Ishikawa (cell line): ENCODE measurements around the gene HIC1.

ENCODE experiments used
- CEBPB ChIP-seq: IDR thresholded peaks from 2 replicates; pipeline ENCODE4 v1.6.1; 2012
- CREB1 ChIP-seq: IDR thresholded peaks from 2 replicates; pipeline ENCODE4 v1.6.1; 2012; ENCODE audit warnings: low read depth
- EGR1 ChIP-seq: IDR thresholded peaks from 2 replicates; pipeline ENCODE4 v1.6.1; 2012
- EP300 ChIP-seq: IDR thresholded peaks from 2 replicates; pipeline ENCODE4 v1.6.1; 2012; ENCODE audit warnings: borderline replicate concordance
- FOXM1 ChIP-seq: IDR thresholded peaks from 2 replicates; pipeline ENCODE4 v1.6.1; 2012; ENCODE audit warnings: low read depth, borderline replicate concordance
- MAX ChIP-seq: IDR thresholded peaks from 2 replicates; pipeline ENCODE4 v1.6.1; 2012
- NFIC ChIP-seq: IDR thresholded peaks from 2 replicates; pipeline ENCODE4 v1.6.1; 2012
- RAD21 ChIP-seq: IDR thresholded peaks from 2 replicates; pipeline ENCODE4 v1.6.1; 2012; ENCODE audit warnings: low read depth
- REST ChIP-seq: IDR thresholded peaks from 2 replicates; pipeline ENCODE4 v1.6.1; 2012; ENCODE audit warnings: low read depth, mild to moderate bottlenecking
- TAF1 ChIP-seq: IDR thresholded peaks from 2 replicates; pipeline ENCODE4 v1.6.1; 2012; ENCODE audit warnings: low read depth, mild to moderate bottlenecking
- TCF12 ChIP-seq: IDR thresholded peaks from 2 replicates; pipeline ENCODE4 v1.6.1; 2012; ENCODE audit warnings: low read depth
- TEAD4 ChIP-seq: IDR thresholded peaks from 2 replicates; pipeline ENCODE4 v1.6.1; 2012
- USF1 ChIP-seq: IDR thresholded peaks from 2 replicates; pipeline ENCODE4 v1.6.1; 2012
- YY1 ChIP-seq: IDR thresholded peaks from 2 replicates; pipeline ENCODE4 v1.6.1; 2012; ENCODE audit warnings: low read depth
- ZBTB7A ChIP-seq: IDR thresholded peaks from 2 replicates; pipeline ENCODE4 v1.6.1; 2012; ENCODE audit warnings: low read depth

Gene HIC1

GRCh38 chr17:2056206-2057174, 1.6 kb downstream of the HIC1 start:
- no peak for TF ChIP-seq REST
- TF ChIP-seq TAF1: no peak
- TF ChIP-seq EGR1: no peak
- TF ChIP-seq YY1: no peak
- no peak for TF ChIP-seq NFIC
- TF ChIP-seq ZBTB7A: no peak

GRCh38 chr17:2057175-2057759, 2.4 kb downstream of the HIC1 start:
- TF ChIP-seq MAX (no peak), FOXM1 (no peak), REST (no peak), ZBTB7A (no peak), USF1 (no peak), EP300 (no peak), TAF1 (no peak), YY1 (no peak)

GRCh38 chr17:2057760-2058585, 3.1 kb downstream of the HIC1 start:
- TF ChIP-seq USF1 (no peak), EP300 (no peak), CEBPB (no peak), CREB1 (no peak), FOXM1 (no peak), NFIC (no peak), ZBTB7A (no peak), TCF12 (no peak), EGR1 (no peak), TEAD4 (no peak), YY1 (no peak), RAD21 (no peak), TAF1 (no peak), MAX (no peak), REST (no peak)
